GM19468 (cell line): Measurements from ENCODE around the gene GUCA2B.

Experiments used
- ATAC-seq: cut with Tn5 transposase; IDR thresholded peaks from one replicate; pipeline ENCODE4 v1.9.1; 2021; ENCODE audit warnings: mild to moderate bottlenecking, moderate library complexity, moderate number of reproducible peaks; ENCODE audit not compliant: unreplicated experiment; ENCODE audit errors: extremely low read depth

The GUCA2B gene

DNA sequence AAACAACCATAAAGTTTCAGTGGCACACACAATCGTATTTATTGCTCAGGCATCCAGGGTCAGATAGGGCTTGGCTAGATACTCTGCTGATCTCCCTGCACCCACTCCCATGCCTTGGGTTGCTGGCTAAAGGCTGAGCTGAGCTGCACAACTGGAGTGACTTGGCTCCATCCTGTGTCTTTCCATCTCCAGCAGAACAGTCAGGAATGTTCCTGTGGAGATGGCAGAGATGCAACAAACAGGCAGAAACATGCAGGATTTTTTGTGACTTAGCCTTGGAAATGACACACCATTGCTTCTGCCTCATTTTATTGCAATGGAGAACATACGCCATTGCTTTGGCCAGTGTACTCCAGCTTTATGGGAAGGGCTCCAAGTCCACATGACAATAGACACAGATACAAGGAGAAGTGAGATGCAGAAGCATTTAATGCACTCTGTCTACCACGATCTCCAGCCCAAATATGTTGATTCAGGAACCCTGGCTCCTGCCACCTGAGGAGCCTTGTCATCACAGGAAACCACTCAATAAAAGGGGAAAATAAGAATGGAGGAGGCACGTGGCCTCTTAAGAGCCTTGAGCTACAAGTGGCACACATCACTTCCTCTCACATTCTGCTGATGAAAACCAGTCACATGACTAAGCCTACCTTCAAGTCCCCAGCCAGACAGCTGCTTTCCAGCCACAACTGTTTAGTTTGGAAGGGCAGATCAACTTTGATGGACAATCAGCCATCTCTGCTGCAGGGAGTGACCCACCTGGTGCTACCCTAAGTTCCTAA lies 10.1 kb upstream of the GUCA2B start:
- ATAC-seq = no peak

DNA sequence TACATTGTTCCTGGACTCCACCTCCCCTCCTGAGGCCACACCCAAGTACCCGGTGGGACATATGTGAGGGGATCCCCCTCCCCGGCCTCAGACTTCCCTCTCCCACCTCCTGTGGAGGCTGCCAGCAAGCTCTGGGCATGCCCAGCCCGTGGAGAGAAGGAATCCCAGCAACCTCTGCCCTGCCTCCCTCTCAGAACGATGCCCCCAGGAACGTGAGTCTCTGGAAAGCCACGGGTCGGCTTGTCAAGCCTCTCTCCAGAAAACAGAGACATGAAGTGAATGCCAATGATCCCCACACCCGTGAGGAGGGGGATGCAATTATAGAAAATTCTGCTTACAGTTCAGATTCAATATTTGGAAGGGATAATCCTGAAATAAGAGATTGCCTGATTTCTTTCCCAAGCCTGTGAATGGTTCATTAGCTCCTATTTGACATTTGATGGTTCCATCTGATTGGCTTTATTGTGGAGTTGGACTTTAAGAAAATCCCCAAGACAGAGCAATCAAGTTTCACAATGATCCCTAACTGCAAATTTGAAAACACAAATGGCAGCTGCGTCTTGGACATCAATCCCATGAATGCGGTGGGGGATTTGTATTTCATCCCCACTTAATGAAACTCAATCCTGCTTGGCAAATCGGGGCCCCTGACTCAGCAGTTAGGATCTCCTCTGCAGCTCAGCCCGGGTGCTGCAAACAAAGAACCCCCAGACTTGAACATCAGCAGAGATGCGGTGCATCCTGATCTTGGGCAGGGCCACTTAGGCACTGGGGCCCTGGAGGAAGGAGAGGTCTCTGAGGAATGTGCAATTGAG lies 9.1 kb upstream of the GUCA2B start:
- ATAC-seq = no peak

DNA sequence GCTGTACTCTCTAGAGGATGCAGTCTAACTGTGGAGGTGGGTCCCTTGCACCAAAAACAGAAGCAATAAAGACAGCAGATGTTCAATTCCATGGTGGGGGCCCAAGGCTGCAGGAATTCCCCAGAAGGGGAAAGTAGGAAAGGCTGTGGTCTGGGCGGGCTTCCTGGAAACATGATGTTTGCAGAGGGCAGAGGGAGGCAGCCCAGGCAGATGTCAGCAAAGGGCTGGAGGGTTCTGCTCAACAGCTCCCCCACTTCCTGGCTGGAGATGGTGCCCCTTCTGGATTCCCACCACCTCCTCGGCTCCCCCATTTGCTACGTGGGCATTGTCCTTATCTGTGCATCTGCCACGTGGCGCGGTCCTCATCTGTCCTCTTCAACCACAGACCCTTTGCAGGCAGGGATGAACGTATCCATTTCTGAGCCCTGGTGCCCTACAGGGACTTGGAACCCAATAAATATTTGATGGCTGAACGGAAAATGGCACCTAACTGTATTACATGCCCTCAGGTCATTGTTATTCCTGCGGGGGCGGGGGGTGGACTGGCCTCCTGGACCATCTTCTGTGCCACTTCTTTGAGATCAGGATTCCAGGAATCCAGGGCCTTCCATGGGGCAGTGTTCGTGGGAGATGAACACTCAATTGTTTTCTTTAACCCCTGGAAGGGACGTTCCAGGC lies 8.4 kb upstream of the GUCA2B start:
- ATAC-seq = no peak

DNA sequence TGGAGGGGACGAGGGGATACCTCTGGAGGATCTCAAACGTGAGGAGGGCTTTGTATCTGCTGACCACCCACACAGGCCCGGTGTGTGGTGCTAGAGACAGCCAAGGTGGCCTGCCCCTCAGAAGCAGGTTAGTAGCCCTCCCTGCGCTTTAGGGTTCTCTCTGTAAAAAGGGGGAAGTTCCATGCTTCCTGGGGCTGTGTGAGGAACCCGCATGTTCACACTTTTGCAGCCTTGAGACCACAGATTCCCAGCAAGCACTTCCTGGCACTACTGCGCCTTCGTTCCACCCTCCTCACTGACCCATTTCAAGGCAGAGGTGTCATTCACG lies 7.9 kb upstream of the GUCA2B start:
- ATAC-seq = no peak

DNA sequence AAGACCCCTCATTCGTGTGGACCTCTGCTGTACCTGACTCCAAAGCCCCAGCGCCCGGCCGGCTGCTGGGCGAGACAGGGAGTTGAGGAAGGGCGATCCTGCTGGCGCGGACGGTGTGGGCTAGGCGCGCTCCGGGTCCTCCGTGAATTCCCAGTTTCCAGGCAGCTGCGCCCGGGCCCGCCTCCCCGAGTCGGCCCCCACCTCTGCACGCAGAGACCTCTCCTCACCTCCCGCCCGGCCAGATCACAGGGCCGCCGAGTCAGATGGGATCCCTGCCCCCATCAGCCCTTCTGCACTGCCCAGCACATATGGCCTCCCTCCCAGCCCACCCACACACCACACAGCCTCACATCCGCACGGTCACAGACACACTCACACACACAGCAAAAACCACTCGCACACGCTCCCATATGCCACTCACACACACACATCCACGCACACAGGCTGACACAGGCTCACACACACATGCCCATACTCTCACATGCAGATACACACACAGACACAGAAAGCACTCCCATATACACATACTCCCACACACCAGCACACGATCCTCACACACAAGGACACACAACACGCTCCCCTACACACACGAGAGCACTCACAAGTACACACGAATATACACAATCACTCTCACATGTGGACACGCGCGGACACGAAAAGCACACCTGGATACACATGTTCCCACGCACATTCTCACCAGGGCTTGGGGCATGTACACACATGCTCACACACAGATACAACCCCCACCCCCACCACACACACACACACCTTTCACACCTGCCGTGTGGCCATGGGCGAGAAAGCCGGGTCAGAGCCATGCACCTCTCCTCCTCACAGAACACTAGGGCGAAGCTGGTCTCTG lies 7.2 kb upstream of the GUCA2B start:
- ATAC-seq = no peak

DNA sequence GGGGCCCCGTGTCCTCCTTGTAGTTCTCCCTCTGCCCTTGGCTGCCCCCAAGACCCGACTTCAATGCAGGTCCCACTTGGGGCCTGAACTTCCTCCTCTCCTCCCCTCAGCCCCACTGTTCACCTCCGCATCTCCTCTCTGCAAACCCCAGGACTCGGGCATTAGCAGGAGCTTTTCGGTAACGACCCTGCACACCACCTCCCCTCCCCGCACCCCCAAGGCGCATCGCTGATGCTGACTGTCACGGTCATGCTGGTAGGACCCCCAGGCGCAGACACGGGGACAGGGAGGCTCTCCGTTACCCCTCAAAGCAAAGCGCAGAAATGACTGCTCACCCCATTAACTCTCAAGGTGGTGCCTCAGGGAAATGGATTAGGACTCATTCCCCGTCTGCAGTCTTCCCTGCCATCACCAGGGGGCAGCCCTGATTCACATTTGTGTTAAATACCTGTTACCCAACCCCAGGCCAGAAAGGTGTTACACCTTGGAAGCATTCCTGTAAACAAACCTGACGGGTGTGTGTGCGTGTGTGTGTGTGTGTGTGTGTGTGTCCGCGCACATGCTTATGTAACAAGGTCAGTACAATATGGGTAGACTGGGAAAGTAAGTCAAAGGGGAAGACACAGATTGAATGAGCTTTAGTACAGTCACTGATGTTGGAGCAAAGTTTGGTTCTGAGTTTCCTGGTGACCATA lies 6.4 kb upstream of the GUCA2B start:
- no peak for ATAC-seq

DNA sequence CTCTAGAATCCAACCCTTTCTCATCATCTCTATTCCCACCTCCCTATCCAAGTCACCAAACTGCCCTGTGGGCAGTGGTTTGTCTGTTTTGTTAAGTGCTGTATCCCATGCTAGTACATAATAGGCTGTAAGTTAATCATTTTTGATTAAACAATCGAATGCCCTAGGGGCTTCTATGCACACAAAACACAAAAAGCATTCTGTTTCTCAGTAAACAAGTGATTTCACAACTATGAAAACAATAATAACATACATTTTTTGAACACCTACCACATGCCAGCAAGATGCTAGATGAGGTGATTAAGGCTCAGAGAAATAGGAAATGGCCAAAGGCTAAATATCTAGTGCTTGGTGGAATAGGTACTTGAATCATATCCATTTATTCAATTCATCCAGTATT lies 5.0 kb upstream of the GUCA2B start:
- ATAC-seq = no peak

DNA sequence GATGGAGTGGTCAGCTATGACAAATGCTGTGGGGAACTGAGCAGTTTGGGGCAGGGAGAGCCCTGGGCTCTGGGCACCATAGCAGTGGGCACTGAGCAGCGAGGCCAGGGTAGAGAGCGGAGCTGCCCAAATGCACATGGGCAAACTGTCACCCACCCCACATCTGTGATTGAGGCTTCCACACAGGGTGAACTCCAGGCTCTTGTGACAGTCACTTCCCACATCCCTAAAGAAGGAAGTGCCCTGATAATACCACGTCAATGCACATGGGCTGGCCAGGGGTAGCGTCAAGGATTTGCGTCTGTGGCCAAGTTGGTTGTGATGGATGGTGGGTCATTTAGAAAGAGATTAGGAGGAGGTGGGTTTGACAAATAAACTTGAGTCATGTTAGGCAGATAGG lies 2.6 kb upstream of the GUCA2B start:
- ATAC-seq = no peak

DNA sequence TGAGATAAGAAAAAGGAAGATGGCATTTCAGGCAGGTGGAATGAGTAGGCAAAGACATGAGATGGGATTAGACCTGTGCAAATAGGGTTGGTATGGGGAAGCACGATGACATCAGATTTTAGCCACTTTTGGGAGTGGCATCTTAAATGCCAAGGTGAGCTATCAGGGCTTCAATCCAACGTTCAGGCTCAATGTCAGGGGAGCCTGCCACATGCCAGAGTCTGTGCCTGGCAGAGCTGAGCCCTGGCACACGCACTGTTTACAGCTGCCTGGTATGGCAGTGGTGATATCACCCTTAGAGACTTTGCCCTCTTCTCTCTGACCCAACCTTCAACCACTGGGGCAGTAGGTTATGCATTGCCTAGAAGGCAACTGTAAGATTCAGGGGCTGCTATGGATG lies 1.1 kb upstream of the GUCA2B start:
- ATAC-seq = no peak

DNA sequence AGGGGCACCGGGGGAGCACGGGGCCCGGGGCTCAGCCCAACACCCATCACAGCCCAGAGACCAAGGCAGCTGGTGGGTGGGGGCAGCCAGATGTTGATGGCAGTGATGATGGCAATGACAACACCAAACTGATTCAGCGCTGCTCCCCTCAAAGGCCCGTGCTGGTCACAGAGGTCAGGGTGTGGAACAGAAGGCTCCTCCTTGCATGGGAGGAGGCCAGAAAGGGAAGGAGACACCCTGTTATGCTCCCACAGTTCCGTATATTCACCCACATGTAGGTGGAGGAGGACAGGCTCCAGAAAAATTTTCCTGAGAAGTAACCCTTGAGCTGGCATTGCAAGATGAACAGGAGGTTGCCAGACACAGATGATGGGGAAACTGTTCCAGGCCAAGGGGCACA lies 414 bp downstream of the GUCA2B start:
- no peak for ATAC-seq

DNA sequence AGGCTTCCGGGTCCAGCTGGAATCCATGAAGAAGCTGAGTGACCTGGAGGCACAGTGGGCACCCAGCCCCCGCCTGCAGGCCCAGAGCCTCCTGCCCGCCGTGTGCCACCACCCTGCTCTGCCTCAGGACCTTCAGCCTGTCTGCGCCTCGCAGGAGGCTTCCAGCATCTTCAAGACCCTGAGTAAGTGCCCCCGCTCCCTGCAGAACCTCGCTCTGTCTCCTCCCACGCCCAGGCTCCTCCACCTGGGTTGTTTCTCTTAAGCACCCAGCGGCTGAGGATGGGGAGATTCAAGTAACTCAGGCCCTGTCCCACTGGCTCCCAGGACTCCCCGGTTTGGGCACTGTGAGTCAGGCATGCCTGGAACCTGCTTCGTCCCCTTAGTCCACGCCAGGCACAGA lies 1.5 kb downstream of the GUCA2B start:
- ATAC-seq = no peak

DNA sequence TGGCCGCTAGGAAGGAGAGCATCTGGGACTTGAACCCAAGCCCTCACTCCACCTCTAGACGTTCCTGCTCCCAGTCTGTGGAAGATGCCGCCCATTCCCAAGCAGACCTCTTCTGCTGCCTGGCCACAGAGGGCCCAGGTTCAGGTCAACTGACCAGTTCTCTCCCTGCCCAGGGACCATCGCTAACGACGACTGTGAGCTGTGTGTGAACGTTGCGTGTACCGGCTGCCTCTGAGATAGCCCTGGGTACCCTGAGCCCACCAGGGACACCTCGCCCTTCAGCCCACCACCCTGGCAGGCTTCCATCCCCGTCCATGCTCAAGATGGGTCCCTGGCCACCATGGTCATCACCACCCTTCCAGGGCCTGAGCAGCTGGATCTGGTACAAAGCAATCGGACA lies 2.2 kb downstream of the GUCA2B start:
- no peak for ATAC-seq

DNA sequence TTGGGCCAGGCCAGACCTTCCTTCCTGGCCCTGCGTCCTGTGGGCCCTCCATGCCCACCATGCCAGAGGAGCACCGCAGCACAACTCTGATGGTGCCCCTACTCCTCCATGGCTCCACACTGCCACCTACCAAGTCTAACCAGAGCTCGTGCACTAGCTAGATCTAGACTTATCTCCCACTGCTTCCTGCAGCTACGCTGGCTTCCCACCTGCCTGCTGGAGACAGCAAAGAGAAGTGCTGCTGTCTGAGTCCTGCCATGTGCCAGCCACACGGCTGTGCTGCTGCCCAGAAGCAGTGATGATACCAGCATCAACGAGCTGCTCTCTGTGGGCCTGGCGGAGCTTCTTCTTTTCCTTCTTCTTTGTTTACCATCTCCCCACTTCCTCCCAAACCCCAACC lies 4.5 kb downstream of the GUCA2B start:
- ATAC-seq = no peak

DNA sequence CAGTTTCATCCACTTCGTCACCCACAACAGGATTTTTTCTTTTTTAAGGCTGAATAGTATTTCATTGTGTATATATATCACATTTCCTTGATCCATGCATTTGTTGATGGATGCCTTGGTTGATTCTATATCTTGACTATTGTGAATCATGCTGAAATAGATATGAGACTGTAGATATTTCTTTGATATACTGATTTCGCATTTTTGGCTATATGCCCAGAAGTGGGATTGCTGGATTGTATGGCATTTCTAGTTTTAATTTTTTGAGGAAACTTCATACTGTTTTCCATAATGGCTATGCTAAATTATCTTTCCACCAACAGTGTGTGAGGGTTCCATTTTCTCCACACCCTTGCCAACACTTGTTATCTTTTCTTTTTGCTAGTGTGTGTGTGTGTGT lies 5.0 kb downstream of the GUCA2B start:
- no peak for ATAC-seq

DNA sequence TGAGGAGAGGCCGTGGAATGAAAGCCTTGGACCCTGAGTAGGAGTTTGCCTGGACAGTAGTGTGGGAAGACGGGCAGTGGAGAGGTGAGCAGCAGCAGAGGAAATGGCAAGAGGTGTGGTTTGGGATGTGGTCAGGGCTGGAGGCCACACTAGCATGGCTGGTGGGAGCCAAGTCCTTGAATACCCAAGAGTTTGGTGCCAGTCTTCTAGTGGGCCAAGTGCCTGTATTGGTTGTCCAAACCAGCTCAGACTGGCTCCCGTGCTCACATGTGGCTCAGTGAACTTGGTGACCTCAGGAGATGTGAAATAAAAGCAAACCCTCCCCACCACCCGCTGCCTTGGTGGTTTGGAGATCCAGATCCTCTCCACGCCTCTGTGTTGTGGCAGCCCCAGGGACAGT lies 9.0 kb downstream of the GUCA2B start:
- no peak for ATAC-seq

DNA sequence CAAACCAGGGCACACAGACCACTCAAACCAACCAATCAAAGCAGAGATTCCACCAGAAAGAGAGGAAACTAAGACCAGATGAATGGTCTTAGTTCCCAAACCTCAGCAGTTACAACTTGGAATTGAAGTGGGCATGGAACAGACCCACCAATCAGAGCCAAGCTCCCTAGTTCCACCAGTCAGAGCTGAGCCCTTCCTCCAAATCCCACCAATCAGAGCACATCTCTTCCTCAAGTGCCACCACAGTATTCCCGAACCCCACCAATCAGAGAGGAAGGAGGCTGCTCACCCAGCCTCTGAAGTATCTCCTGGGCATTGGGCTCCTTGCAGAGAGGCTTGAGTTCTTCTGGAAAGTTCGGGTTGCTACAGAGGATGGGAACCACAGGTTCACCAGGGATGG lies 9.9 kb downstream of the GUCA2B start:
- no peak for ATAC-seq

DNA sequence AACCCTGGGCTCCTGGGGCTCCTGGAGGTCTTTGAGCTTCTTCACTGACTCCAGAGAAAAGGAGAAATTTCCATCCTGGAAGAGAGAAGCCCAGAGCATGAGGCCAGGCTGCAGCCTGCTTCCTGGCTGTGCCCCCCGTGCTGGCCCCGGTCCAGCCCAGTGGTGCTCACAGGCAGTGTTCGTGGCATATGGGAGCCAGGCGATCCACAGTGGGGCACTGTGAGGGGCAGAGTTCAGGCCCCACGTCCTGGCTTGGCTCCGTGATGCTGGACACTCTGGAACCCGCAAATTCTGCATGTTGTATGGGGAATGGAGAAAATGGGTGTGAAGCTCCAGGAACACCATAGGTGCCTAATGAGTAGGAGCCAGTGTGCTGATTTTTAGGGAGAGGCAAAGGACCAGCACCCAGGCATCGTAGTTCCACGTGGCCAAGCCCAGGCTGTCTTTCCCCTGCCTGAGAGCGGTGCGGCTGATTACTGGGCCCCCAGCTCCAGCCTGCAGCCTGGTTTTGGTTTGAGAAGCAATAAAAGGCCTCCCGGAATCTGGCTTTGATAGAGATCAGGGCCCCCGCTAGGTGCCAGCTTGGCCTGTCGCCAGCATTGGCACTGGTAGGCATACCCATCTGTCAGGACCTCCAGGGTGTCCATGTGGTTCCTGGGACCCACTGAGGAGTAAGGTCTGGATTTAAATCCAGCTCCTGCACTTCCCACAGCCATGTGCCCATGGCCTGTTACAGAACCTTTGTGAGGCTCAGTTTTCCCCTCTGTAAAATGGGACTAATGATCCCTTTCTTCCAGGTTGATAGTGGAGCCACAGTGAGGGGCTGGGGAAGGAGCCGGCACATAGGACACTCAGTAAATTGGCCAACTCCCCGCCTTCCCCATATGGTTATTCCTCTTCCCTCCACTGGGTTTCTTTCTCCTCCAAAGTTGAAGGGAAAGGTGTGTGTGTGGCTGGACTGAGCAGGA lies 10.6 kb downstream of the GUCA2B start:
- ATAC-seq = no peak

DNA sequence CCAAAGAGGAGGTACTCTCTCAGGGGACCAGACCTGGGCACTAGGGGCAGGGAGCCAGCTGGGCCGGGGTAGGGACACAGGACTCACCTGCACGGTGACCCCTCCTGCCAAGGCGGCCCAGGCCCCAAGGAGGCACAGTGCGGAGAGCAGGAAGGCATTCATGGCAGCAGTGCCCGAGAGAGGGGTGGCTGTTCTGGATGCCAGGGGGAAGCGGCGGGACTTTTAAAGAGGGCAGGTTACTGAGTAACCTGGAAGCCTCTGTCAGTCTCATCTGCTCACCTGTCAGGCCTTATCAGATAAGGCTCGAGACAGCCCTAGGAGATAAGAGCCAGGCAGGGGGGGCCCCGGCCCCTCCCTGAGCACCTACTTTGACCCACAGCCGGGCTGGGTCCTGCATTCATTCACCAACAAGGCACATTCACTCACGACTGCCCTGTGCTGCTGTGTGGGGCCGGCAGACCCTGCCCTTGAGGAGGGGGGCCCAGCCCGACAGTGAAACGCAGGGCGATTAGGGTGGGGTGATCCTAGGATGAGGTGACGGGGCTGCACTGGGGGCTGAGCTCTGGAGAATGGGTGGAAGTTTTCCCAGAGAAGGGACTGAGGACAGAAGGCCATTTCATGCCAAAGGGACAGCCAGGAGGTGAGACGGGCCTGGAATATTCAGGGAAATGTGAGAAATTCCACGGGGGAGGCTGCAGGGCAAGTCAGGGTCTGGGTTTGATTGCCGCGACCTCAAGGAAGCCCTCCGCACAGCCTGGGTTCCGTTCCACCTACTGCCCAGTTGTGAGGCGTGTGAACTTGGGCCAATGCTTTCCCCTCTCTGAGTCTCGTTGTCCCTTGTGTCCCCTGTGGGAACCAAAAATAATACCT lies 11.6 kb downstream of the GUCA2B start, which contains the start of gene GUCA2A:
Gene GUCA2A, minus strand, starts transcription at position 195 of the 870 bp plus-strand sequence. Its CDS starts 33 bp downstream, at position 162.
- no peak for ATAC-seq
